Upper lobe of left lung (tissue), 6 donors: Measurements from ENCODE around the gene AOC2. TPM values are rescaled to one million over a fixed set of nuclear protein-coding genes. Genes with fewer than 3 reads are reported as not detected.
"Not testable (repeated sequence)": the region's sequence is repeated elsewhere in the genome, so short reads cannot be mapped to it uniquely, and the experiment has no call there.

Experiments
- ATAC-seq, 2 donors: fragments of 200-7000 bp; cut with Tn5 transposase; one replicate each; pipeline ENCODE4 v1.9.1; 2022; ENCODE audit warnings: mild to moderate bottlenecking in 2 of 2, moderate library complexity in 2 of 2; ENCODE audit not compliant: low FRiP score in 2 of 2
- DNase-seq, 2 donors: peaks; one replicate each; pipeline ENCODE4 v3.0.0-alpha.2; 2019 to 2020
- H3K27ac ChIP-seq, 4 donors: fragments of 200-600 bp; sonication (generic); one replicate each; pipeline ENCODE4 v1.5.1; 2016 to 2019
- H3K27me3 ChIP-seq, 4 donors: fragments of 200-600 bp; sonication (generic); one replicate each; pipeline ENCODE4 v1.5.1; 2017 to 2019
- H3K36me3 ChIP-seq, 4 donors: fragments of 200-600 bp; sonication (generic); one replicate each; pipeline ENCODE4 v1.5.1; 2016 to 2019
- H3K4me1 ChIP-seq, 4 donors: fragments of 200-600 bp; sonication (generic); one replicate each; pipeline ENCODE4 v1.5.1; 2018 to 2019
- H3K4me3 ChIP-seq, 4 donors: fragments of 200-600 bp; sonication (generic); one replicate each; pipeline ENCODE4 v1.5.1; 2017 to 2019; ENCODE audit warnings: mild to moderate bottlenecking in 2 of 4, moderate library complexity in 1 of 4
- H3K9me3 ChIP-seq, 4 donors: fragments of 200-600 bp; sonication (generic); one replicate each; pipeline ENCODE4 v1.5.1; 2018 to 2019
- EP300 ChIP-seq, 4 donors: sonication (generic); formaldehyde crosslinking; IDR thresholded peaks; one replicate each; pipeline ENCODE4 v1.5.1; 2017; ENCODE audit warnings: antibody characterized with exemption in 4 of 4, control low read depth in 2 of 4
- POLR2A ChIP-seq, 4 donors: fragments of 450-650 bp; IDR thresholded peaks; one replicate each; pipeline ENCODE4 v1.5.1; 2016 to 2017; ENCODE audit warnings: antibody characterized with exemption in 4 of 4, mild to moderate bottlenecking in 2 of 4
- POLR2AphosphoS5 ChIP-seq, 2 donors: sonication (generic); formaldehyde crosslinking; IDR thresholded peaks; one replicate each; pipeline ENCODE4 v1.5.1; 2017; ENCODE audit warnings: antibody characterized with exemption in 2 of 2
- WGBS, 2 donors: methylation state at CpG; one replicate each; pipeline ENCODE4 v1.1.5; 2017 to 2018; 5-methylcytosine and 5-hydroxymethylcytosine counted together
- total RNA-seq, 6 donors: library from RNA; depleted of rRNA in 4 of 6; stranded (reverse); fragments of >200 nt in 4 of 6; gene quantifications; one replicate each; pipeline versions ENCODE4 v1.1.0 to v1.2.1, GENCODE V29; 2016 to 2021
- TF ChIP-seq, protein P1 (sequence below), 6 experiments: fragments of 450-650 bp in 4 of 6; fragments of 200-600 bp in 2 of 6; sonication (generic) in 2 of 6; IDR thresholded peaks; one replicate each; pipeline ENCODE4 v1.5.1; 2016 to 2019; ENCODE audit warnings: antibody characterized with exemption in 6 of 6
- donor health status: DM: no; HTN: no; CAD: no; lungs with moderate emphysema.
- donor health status: DM: no; HTN: yes; CAD: no; lungs with severe emphysema.

AOC2 gene
- total RNA-seq, 6 donors from 2014 or later, result 1.5 to 5.2 (median 2.9) TPM

DNA sequence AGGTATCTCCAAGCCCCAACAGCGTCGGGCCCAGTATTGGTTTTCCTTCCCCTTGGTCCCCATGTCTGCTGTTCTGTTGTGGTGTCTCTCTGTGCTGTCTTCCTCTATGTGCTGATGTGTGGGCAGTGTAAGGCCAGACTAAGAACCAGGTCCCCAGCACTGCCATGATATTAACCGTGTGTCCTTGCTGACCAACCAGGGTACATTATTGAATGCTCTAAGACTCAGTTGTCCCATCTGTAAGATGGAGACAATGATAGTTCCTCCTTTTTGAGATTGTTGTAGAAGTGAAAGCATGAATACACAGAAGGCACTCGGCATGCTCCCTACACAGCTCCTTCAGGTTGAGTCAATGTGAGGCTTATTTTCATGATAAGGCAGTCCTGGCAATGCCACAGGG is 27.3 kb downstream of the AOC2 start:
- H3K36me3 ChIP-seq, result no peaks in the 10 kb centered on the region
- H3K9me3 ChIP-seq, result peaks cover 0 to 3% (median 0%) of the 10 kb centered on the region in 4 donors
- 95 to 98% methylated on average over 4 of the region's 4 CpGs for WGBS, 2 donors
- TF ChIP-seq EP300 (IDR thresholded peaks at IDR 0.05) (no peak), POLR2AphosphoS5 (IDR thresholded peaks at IDR 0.05) (no peak), POLR2A (IDR thresholded peaks at IDR 0.05) (no peak)
- TF ChIP-seq, protein P1, sequence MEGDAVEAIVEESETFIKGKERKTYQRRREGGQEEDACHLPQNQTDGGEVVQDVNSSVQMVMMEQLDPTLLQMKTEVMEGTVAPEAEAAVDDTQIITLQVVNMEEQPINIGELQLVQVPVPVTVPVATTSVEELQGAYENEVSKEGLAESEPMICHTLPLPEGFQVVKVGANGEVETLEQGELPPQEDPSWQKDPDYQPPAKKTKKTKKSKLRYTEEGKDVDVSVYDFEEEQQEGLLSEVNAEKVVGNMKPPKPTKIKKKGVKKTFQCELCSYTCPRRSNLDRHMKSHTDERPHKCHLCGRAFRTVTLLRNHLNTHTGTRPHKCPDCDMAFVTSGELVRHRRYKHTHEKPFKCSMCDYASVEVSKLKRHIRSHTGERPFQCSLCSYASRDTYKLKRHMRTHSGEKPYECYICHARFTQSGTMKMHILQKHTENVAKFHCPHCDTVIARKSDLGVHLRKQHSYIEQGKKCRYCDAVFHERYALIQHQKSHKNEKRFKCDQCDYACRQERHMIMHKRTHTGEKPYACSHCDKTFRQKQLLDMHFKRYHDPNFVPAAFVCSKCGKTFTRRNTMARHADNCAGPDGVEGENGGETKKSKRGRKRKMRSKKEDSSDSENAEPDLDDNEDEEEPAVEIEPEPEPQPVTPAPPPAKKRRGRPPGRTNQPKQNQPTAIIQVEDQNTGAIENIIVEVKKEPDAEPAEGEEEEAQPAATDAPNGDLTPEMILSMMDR (IDR thresholded peaks at IDR 0.05), result no peak
- DNase-seq (no peak), ATAC-seq (no peak)
- H3K27me3 ChIP-seq, result no peaks in the 10 kb centered on the region
- H3K4me1 ChIP-seq, result peaks cover 0 to 4% (median 0%) of the 10 kb centered on the region in 4 donors
- H3K4me3 ChIP-seq, result no peak overlapping the region
- H3K27ac ChIP-seq, result no peak overlapping the region

DNA sequence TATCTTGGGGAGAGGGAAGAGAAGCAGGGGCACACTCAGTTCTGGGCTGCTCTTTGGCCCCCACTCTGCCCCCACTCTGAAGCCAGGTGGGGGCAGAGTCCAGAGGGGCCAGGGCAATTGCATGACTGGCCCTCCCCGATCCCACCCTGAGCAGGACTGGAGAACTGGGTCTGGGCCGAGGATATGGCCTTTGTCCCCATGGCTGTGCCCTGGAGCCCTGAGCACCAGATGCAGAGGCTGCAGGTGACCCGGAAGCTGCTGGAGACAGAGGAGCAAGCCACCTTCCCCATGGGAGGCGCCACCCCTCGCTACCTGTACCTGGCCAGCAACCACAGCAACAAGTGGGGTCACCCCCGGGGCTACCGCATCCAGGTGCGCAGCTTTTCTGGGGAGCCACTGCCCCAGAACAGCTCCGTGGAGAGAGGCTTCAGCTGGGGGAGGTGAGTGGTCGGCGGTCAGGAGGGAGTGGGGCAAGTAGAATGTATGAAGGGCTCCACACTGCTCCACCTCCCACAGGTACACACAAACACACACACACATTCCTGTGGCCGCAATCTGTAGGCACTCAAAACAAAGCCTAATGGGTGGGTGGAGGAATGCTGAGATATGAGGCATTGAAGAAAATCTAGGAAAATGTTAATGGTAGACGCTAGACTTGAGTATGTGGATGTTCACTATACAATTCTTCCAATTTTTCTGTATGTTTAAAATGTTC is 28.0 kb downstream of the AOC2 start:
- no peaks in the 10 kb centered on the region for H3K27me3 ChIP-seq
- H3K9me3 ChIP-seq, result peaks cover 0 to 3% (median 0%) of the 10 kb centered on the region in 4 donors
- no peaks in the 10 kb centered on the region for H3K4me1 ChIP-seq
- ATAC-seq (peak in 1 of 2 donors; percentile 69), DNase-seq (peak in 1 of 2 donors; percentile 59)
- peak overlapping the region in 1 of 4 donors; percentile 22 for H3K27ac ChIP-seq
- no peak overlapping the region for H3K4me3 ChIP-seq
- no peaks in the 10 kb centered on the region for H3K36me3 ChIP-seq
- TF ChIP-seq, protein P1 (IDR thresholded peaks at IDR 0.05), result no peak
- TF ChIP-seq POLR2A (IDR thresholded peaks at IDR 0.05) (no peak), EP300 (IDR thresholded peaks at IDR 0.05) (no peak), POLR2AphosphoS5 (IDR thresholded peaks at IDR 0.05) (no peak)
- 86 to 90% methylated on average over 9 to 13 of the region's 13 CpGs for WGBS, 2 donors

DNA sequence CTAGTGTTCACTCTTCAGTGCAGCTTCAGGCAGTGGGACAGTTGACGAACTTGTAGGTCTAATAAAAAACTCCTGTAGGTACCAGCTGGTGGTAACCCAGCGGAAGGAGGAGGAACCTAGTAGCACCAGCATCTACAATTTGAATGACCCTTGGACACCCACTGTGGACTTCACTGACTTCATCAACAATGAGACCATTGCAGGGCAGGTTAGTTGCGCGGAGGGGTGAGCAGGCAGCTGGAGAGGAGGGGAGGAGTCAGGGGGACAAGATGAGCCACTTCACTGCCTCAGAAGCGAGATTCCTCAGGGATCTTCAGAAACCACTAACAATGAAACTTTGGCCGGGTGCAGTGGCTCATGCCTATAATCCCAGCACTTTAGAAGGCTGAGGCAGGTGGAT is 28.9 kb downstream of the AOC2 start:
- Histone ChIP-seq H3K4me1 (no peaks in the 10 kb centered on the region), H3K36me3 (no peaks in the 10 kb centered on the region), H3K27ac (peak overlapping the region in 1 of 4 donors; percentile 41), H3K27me3 (no peaks in the 10 kb centered on the region), H3K4me3 (no peak overlapping the region), H3K9me3 (peaks cover 0 to 3% (median 0%) of the 10 kb centered on the region in 4 donors)
- DNase-seq, result no peak
- TF ChIP-seq POLR2AphosphoS5 (IDR thresholded peaks at IDR 0.05) (no peak), POLR2A (IDR thresholded peaks at IDR 0.05) (no peak), EP300 (IDR thresholded peaks at IDR 0.05) (no peak)
- TF ChIP-seq, protein P1 (IDR thresholded peaks at IDR 0.05), result no peak
- ATAC-seq, result no peak
- WGBS, 2 donors, result 90 to 93% methylated on average over 6 of the region's 6 CpGs

DNA sequence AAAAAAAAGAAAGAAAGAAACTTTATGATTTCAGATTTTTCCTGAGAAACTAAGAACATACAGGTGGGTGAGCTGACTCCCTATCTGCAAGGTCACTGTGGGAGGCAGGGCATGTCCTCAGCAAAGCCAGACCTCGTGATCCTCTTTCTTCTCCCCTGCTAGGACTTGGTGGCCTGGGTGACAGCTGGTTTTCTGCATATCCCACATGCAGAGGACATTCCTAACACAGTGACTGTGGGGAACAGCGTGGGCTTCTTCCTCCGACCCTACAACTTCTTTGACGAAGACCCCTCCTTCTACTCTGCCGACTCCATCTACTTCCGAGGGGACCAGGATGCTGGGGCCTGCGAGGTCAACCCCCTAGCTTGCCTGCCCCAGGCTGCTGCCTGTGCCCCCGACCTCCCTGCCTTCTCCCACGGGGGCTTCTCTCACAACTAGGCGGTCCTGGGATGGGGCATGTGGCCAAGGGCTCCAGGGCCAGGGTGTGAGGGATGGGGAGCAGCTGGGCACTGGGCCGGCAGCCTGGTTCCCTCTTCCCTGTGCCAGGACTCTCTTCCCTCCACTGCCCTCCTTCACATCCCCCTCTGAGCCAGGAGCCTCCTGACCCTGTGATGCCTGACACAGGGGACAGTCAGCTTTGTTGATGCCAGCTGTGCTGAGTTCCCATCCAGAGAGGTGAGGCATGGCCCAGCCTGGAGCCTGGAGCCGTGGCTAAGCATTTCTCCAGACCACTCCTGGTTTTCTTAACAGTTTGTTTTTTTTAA is 29.7 kb downstream of the AOC2 start:
- H3K4me1 ChIP-seq, H3K4me3 ChIP-seq, H3K36me3 ChIP-seq, H3K27me3 ChIP-seq, H3K9me3 ChIP-seq: not testable (repeated sequence)
- peak overlapping the region; percentile 1 to 41 (median 16) for H3K27ac ChIP-seq
- WGBS, 2 donors, result 83 to 90% methylated on average over 7 to 9 of the region's 12 CpGs
- TF ChIP-seq POLR2AphosphoS5 (IDR thresholded peaks at IDR 0.05), result peak in 1 of 2 donors; percentile 40
- DNase-seq (peak in 1 of 2 donors; percentile 58), ATAC-seq (peak; percentile 37 to 41)

DNA sequence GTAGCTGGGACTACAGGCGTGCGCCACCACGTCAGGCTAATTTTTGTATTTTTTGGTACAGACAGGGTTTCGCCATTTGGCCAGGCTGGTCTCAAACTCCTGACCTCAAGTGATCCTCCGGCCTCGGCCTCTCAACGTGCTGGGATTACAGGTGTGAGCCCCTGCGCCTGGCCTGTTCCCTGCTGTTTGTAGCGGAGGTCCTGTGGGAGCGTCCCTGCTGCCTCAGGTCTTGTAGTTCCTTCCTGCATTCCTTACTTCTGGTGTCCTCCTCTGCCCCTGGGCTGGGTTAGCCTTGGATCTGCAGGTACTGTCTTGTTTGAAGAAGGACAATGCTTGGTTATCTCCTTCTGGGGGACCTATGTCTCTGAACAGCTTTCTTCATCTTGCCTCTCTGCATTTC is 32.7 kb downstream of the AOC2 start:
- 93 to 97% methylated on average over 10 of the region's 10 CpGs for WGBS, 2 donors
- Histone ChIP-seq H3K27me3 (no peaks in the 10 kb centered on the region), H3K9me3 (no peaks in the 10 kb centered on the region), H3K4me1 (peaks cover 0 to 9% (median 0%) of the 10 kb centered on the region in 4 donors), H3K4me3 (no peak overlapping the region), H3K36me3 (no peaks in the 10 kb centered on the region), H3K27ac (no peak overlapping the region)
- ATAC-seq, result no peak
- TF ChIP-seq POLR2AphosphoS5 (IDR thresholded peaks at IDR 0.05) (no peak), EP300 (IDR thresholded peaks at IDR 0.05) (no peak), POLR2A (IDR thresholded peaks at IDR 0.05) (no peak)
- TF ChIP-seq, protein P1 (IDR thresholded peaks at IDR 0.05), result no peak
- DNase-seq, result no peak
